ENCODE results near the gene KCNJ13. TPM values are rescaled to one million over a fixed set of nuclear protein-coding genes. Genes with fewer than 3 reads are reported as not detected.

KCNJ13 gene
- total RNA-seq, 1 experiment from 2014 or later = 0.59 TPM

DNA sequence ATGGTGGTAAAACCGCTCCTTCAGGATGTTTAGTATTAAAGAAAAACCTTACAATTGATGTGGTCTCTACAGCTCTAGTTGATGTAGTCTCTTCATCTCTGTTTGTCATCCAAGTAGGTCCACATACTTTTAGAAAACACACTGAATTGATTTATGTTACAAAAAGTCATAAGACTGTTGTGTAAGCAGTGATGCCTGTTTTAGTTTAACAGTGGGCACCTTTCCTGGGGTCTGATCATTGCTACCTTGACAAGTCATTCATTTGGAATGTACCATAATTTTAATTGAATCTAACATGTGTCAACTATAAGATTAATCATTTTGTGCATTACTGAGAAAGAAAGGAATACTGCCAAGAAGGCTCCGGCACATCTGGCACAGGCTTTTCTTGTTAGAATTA, 44.9 kb downstream of the KCNJ13 start:
- Mint-ChIP-seq H3K4me3 (ENCODE audit: unreplicated experiment) (no peak overlapping the region), H3K4me1 (ENCODE audit: low read depth, unreplicated experiment) (no peaks in the 10 kb centered on the region), H3K36me3 (ENCODE audit: insufficient read depth, unreplicated experiment) (peaks cover 21% of the 10 kb centered on the region), H3K27me3 (ENCODE audit: insufficient read depth, unreplicated experiment) (no peaks in the 10 kb centered on the region), H3K27ac (ENCODE audit: unreplicated experiment) (no peak overlapping the region), H3K9me3 (ENCODE audit: unreplicated experiment) (no peaks in the 10 kb centered on the region)
- Histone ChIP-seq H3K4me1 (no peaks in the 10 kb centered on the region), H3K27me3 (replicated peaks; ENCODE audit: control insufficient read depth, insufficient read depth, low read length) (no peaks in the 10 kb centered on the region), H3K36me3 (ENCODE audit: control insufficient read depth, insufficient read depth, low read length) (no peaks in the 10 kb centered on the region), H3K9me3 (no peaks in the 10 kb centered on the region), H3K4me3 (ENCODE audit: low read depth, low read length) (no peak overlapping the region)
- ChIA-PET CTCF (interaction anchor here (0.7 kb wide), 1 partner anchor 40 kb away, joined by 4 read pairs; no protein-coding TSS in a partner anchor), POLR2A (interaction anchor here (0.8 kb wide), 1 partner anchor 1065 kb away, joined by 8 read pairs; no protein-coding TSS in a partner anchor)
- BruUV-seq (replicated peaks) = no TSS peak
- TF ChIP-seq, protein P1, sequence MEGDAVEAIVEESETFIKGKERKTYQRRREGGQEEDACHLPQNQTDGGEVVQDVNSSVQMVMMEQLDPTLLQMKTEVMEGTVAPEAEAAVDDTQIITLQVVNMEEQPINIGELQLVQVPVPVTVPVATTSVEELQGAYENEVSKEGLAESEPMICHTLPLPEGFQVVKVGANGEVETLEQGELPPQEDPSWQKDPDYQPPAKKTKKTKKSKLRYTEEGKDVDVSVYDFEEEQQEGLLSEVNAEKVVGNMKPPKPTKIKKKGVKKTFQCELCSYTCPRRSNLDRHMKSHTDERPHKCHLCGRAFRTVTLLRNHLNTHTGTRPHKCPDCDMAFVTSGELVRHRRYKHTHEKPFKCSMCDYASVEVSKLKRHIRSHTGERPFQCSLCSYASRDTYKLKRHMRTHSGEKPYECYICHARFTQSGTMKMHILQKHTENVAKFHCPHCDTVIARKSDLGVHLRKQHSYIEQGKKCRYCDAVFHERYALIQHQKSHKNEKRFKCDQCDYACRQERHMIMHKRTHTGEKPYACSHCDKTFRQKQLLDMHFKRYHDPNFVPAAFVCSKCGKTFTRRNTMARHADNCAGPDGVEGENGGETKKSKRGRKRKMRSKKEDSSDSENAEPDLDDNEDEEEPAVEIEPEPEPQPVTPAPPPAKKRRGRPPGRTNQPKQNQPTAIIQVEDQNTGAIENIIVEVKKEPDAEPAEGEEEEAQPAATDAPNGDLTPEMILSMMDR (IDR thresholded peaks at IDR 0.05; ENCODE audit: insufficient read depth in 1 of 2, low read depth in 1 of 2, low read length in 1 of 2, severe bottlenecking in 1 of 2, unreplicated experiment in 1 of 2) = no peak
- intact Hi-C loops (cut with micrococcal nuclease; ENCODE audit: unreplicated experiment) = no loop called here
- no peak for DNase-seq

DNA sequence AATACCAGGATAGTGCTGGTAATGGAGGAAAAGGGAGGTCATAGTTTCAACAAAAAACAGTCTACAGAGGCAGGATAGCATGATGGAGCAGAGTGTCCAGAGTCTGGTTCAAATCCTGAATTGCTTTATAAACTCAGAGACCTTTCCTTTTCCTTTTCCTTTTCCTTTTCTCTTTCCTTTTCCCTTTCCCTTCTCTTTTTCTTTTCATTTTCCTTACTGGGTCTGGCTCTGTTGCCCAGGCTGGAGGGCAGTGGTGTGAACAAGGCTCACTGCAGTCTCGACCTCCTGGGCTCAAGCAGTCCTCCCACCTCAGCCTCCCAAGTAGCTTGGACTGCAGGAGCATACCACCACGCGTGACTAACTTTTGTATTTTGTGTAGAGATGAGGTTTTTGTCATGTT, 47.6 kb downstream of the KCNJ13 start:
- Mint-ChIP-seq H3K4me1 (ENCODE audit: low read depth, unreplicated experiment) (no peaks in the 10 kb centered on the region), H3K36me3 (ENCODE audit: insufficient read depth, unreplicated experiment) (peaks cover 42% of the 10 kb centered on the region), H3K4me3 (ENCODE audit: unreplicated experiment) (no peak overlapping the region), H3K27me3 (ENCODE audit: insufficient read depth, unreplicated experiment) (no peaks in the 10 kb centered on the region), H3K27ac (ENCODE audit: unreplicated experiment) (no peak overlapping the region), H3K9me3 (ENCODE audit: unreplicated experiment) (no peaks in the 10 kb centered on the region)
- intact Hi-C loops (cut with micrococcal nuclease; ENCODE audit: unreplicated experiment) = no loop called here
- H3K9me3 ChIP-seq = no peaks in the 10 kb centered on the region
- ChIA-PET POLR2A (no interaction called here), CTCF (no interaction called here)
- no peak for DNase-seq
- H3K4me1 ChIP-seq = no peaks in the 10 kb centered on the region
- TF ChIP-seq, protein P1 (IDR thresholded peaks at IDR 0.05; ENCODE audit: insufficient read depth in 1 of 2, low read depth in 1 of 2, low read length in 1 of 2, severe bottlenecking in 1 of 2, unreplicated experiment in 1 of 2) = no peak
- H3K36me3 ChIP-seq (ENCODE audit: control insufficient read depth, insufficient read depth, low read length) = no peaks in the 10 kb centered on the region
- no peaks in the 10 kb centered on the region for H3K27me3 ChIP-seq (replicated peaks; ENCODE audit: control insufficient read depth, insufficient read depth, low read length)
- H3K4me3 ChIP-seq (ENCODE audit: low read depth, low read length) = no peak overlapping the region
- BruUV-seq (replicated peaks) = no TSS peak

DNA sequence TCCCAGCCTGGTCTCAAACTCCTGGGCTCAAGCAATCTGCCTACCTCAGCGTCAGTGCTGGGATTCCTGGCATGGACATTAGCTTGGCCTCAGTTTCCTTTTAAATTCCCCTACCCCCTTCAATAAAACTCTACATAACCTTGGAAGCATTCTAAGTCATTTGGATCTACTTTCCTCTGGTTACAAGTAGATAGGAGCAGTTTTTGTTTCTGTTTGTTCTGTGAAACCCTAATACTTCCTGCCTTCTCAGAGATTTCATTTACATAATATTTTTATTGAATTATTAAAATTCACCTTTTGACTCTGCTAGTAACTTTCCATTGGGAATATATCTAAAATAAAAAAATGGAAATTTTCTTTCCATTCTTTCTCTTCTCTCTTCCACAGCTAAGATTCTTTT, 53.3 kb downstream of the KCNJ13 start:
- Mint-ChIP-seq H3K36me3 (ENCODE audit: insufficient read depth, unreplicated experiment) (peaks cover 54% of the 10 kb centered on the region), H3K9me3 (ENCODE audit: unreplicated experiment) (no peaks in the 10 kb centered on the region), H3K27me3 (ENCODE audit: insufficient read depth, unreplicated experiment) (no peaks in the 10 kb centered on the region), H3K4me3 (ENCODE audit: unreplicated experiment) (no peak overlapping the region), H3K4me1 (ENCODE audit: low read depth, unreplicated experiment) (no peaks in the 10 kb centered on the region), H3K27ac (ENCODE audit: unreplicated experiment) (no peak overlapping the region)
- CTCF ChIA-PET = no interaction called here
- POLR2A ChIA-PET = no interaction called here
- Histone ChIP-seq H3K36me3 (ENCODE audit: control insufficient read depth, insufficient read depth, low read length) (no peaks in the 10 kb centered on the region), H3K4me3 (ENCODE audit: low read depth, low read length) (no peak overlapping the region), H3K9me3 (no peaks in the 10 kb centered on the region), H3K4me1 (no peaks in the 10 kb centered on the region), H3K27me3 (replicated peaks; ENCODE audit: control insufficient read depth, insufficient read depth, low read length) (no peaks in the 10 kb centered on the region)
- TF ChIP-seq, protein P1 (IDR thresholded peaks at IDR 0.05; ENCODE audit: insufficient read depth in 1 of 2, low read depth in 1 of 2, low read length in 1 of 2, severe bottlenecking in 1 of 2, unreplicated experiment in 1 of 2) = no peak
- intact Hi-C loops (cut with micrococcal nuclease; ENCODE audit: unreplicated experiment) = no loop called here
- no TSS peak for BruUV-seq (replicated peaks)
- no peak for DNase-seq
